Transverse colon (tissue), 4 donors: Measurements from ENCODE around the gene ROR1. TPM values are rescaled to one million over a fixed set of nuclear protein-coding genes. Genes with fewer than 3 reads are reported as not detected.
A peak's percentile ranks its signal among the peaks of the same experiment; 100 is the strongest.

Experiments
- DNase-seq: peaks from one replicate; pipeline ENCODE4 v3.0.0-alpha.2; 2019
- H3K27ac ChIP-seq, 4 donors: fragments of 200-600 bp; sonication (generic); 2 replicates each; pipeline ENCODE4 v1.5.1; 2016 to 2018; ENCODE audit warnings: inconsistent platforms in 4 of 4
- H3K27me3 ChIP-seq: fragments of 200-600 bp; sonication (generic); 2 replicates; pipeline ENCODE4 v1.5.1; 2017; ENCODE audit warnings: inconsistent platforms
- H3K36me3 ChIP-seq, 4 donors: fragments of 200-600 bp; sonication (generic); 2 replicates each; pipeline ENCODE4 v1.5.1; 2017 to 2019; ENCODE audit warnings: inconsistent platforms in 4 of 4
- H3K4me1 ChIP-seq, 4 donors: fragments of 200-600 bp; sonication (generic); 2 replicates each; pipeline ENCODE4 v1.5.1; 2017 to 2020; ENCODE audit warnings: inconsistent platforms in 4 of 4
- H3K4me3 ChIP-seq, 4 donors: fragments of 200-600 bp; sonication (generic); 1 replicate in 1 of 4; 2 replicates in 3 of 4; pipeline versions ENCODE4 v1.5.1 to v1.6.1; 2017 to 2019; ENCODE audit warnings: inconsistent platforms in 4 of 4
- H3K9me3 ChIP-seq, 2 donors: fragments of 200-600 bp; sonication (generic); 2 replicates each; pipeline ENCODE4 v1.5.1; 2017 to 2019; ENCODE audit warnings: inconsistent platforms in 2 of 2
- EP300 ChIP-seq: sonication (generic); formaldehyde crosslinking; IDR thresholded peaks from one replicate; pipeline ENCODE4 v1.6.1; 2017; ENCODE audit warnings: antibody characterized with exemption, low read depth
- POLR2A ChIP-seq: fragments of 450-650 bp; IDR thresholded peaks from one replicate; pipeline ENCODE4 v1.6.1; 2016; ENCODE audit warnings: antibody characterized with exemption, mild to moderate bottlenecking, moderate library complexity
- POLR2AphosphoS5 ChIP-seq, 3 donors: sonication (generic); formaldehyde crosslinking; IDR thresholded peaks; one replicate each; pipeline ENCODE4 v1.6.1; 2016; ENCODE audit warnings: antibody characterized with exemption in 3 of 3
- WGBS, 2 donors: methylation state at CpG; one replicate each; pipeline ENCODE4 v1.1.5; 2018; ENCODE audit warnings: low coverage in 1 of 2; 5-methylcytosine and 5-hydroxymethylcytosine counted together
- in situ Hi-C, 4 donors: fragments of 200-750 bp; cut with MboI; loops; one replicate each; pipeline versions ENCODE4 v1.15.0 to v1.15.1; 2017; ENCODE audit warnings: low sequenced_read_pairs in 3 of 4, low pct_ligation_motif_present in 1 of 4, low pct_unique_long_range_greater_than_20kb in 1 of 4
- intact Hi-C: fragments of 100-400 bp; cut with DNase I; formaldehyde crosslinking; loops from one replicate; pipeline ENCODE4 v1.15.1; 2023; ENCODE audit warnings: low total_unique reads
- total RNA-seq, 4 donors: library from RNA; depleted of rRNA; stranded (reverse); fragments of >200 nt; gene quantifications; one replicate each; pipeline ENCODE4 v1.1.0, GENCODE V29; 2016
- TF ChIP-seq, protein P1 (sequence below), 5 experiments: fragments of 200-600 bp in 3 of 5; fragments of 450-650 bp in 2 of 5; sonication (generic) in 3 of 5; IDR thresholded peaks; 1 replicate in 2 of 5; 2 replicates in 3 of 5; pipeline ENCODE4 v1.5.1; 2016 to 2017; ENCODE audit warnings: antibody characterized with exemption in 5 of 5, inconsistent platforms in 3 of 5, mild to moderate bottlenecking in 2 of 5, moderate library complexity in 1 of 5

The ROR1 gene
- total RNA-seq, 4 donors from 2014 or later: 3.0 to 6.7 (median 4.6) TPM

DNA sequence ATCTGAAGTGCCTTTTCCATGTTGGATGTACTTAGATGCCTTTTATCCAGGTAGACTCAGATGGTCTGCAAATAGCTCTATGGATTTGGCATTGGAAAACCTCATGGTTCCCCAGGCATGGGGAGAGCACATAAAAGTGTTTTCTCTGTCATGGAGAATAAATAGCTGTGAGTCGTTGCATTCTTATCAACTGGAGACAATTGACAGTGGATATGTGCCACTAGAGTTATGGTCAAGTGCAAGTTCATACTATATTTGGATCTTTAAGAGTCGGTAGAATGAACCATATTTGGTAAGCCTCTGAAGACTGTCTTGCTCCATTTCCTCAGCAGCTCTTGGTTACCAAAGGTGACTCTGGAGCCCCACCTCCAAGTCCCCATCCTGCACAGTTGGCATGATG is 83.7 kb downstream of the ROR1 start:
- intact Hi-C loops (loop anchor here (2.0 kb wide), 1 partner anchor 65 kb away; no protein-coding TSS in a partner anchor), in situ Hi-C loops (no loop called here)
- no peaks in the 10 kb centered on the region for H3K27me3 ChIP-seq
- WGBS, 2 donors: 63 to 78% methylated on average over 2 of the region's 2 CpGs
- H3K36me3 ChIP-seq: no peaks in the 10 kb centered on the region
- no peaks in the 10 kb centered on the region for H3K4me1 ChIP-seq
- no peak overlapping the region for H3K4me3 ChIP-seq
- H3K27ac ChIP-seq: no peak overlapping the region
- TF ChIP-seq POLR2AphosphoS5 (IDR thresholded peaks at IDR 0.05): no peak
- TF ChIP-seq, protein P1, sequence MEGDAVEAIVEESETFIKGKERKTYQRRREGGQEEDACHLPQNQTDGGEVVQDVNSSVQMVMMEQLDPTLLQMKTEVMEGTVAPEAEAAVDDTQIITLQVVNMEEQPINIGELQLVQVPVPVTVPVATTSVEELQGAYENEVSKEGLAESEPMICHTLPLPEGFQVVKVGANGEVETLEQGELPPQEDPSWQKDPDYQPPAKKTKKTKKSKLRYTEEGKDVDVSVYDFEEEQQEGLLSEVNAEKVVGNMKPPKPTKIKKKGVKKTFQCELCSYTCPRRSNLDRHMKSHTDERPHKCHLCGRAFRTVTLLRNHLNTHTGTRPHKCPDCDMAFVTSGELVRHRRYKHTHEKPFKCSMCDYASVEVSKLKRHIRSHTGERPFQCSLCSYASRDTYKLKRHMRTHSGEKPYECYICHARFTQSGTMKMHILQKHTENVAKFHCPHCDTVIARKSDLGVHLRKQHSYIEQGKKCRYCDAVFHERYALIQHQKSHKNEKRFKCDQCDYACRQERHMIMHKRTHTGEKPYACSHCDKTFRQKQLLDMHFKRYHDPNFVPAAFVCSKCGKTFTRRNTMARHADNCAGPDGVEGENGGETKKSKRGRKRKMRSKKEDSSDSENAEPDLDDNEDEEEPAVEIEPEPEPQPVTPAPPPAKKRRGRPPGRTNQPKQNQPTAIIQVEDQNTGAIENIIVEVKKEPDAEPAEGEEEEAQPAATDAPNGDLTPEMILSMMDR (IDR thresholded peaks at IDR 0.05): no peak
- TF ChIP-seq EP300: no peak
- no peak for TF ChIP-seq POLR2A
- H3K9me3 ChIP-seq: no peaks in the 10 kb centered on the region
- DNase-seq: no peak

DNA sequence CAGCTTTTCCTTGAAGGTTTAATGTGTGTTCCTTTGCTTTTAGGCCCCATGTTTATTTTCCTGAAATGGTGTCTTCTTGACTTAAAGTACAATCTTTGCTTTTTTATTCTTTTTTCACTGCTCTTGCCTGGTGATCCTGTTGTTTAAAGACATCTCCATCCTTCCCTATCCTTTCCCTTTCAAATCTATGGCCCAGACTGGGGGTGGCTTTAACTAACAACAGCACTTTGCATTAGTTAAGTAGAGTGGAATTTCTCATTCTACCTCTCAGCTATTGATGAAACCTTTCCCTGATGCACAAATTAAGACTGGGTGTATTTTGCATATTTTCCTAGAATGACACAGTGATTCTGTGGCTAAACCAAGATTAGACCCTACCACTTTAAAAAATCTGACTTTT is 84.3 kb downstream of the ROR1 start:
- Histone ChIP-seq H3K9me3 (no peaks in the 10 kb centered on the region), H3K27me3 (no peaks in the 10 kb centered on the region), H3K36me3 (no peaks in the 10 kb centered on the region), H3K4me1 (no peaks in the 10 kb centered on the region), H3K27ac (no peak overlapping the region), H3K4me3 (no peak overlapping the region)
- TF ChIP-seq POLR2A (no peak), EP300 (no peak), POLR2AphosphoS5 (IDR thresholded peaks at IDR 0.05) (no peak)
- TF ChIP-seq, protein P1 (IDR thresholded peaks at IDR 0.05): no peak
- in situ Hi-C loops (no loop called here), intact Hi-C loops (no loop called here)
- no peak for DNase-seq

DNA sequence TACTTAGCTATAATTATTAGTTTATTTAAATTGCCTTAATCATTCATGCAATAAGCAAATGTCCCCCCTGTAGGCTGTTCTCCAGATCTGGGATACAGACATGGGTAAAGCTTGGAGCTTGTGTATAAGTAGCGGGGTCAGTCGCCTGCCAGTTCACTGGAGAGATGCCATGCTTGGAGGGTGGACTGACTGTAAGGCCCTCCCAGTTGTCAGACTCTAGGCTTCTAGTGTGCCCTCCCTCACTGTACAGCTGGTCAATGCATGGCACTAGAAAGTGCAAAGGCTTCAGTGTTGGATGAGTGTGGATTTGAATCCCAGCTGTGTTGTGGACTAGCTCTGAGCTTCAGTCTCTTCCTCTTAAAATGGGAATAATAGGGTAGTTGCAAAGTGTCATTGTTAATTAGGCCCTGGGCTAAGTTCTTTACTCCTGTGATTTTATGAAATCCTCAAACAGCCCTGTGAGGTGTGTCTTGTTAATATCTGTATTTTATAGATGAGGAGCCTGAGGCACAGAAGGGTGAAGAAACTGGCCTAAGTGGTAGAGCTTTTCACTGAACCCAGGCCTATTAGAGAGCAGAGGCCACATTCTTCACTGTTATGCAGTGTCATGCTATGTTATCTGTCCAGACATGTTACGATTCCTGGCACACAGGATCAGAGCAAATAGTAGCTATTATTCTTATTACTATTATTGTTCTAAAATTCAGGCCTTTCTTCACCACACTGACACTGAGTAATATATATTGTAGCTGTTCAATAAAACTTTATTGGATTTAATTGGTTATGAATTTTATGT is 85.9 kb downstream of the ROR1 start:
- Histone ChIP-seq H3K36me3 (no peaks in the 10 kb centered on the region), H3K27ac (no peak overlapping the region), H3K9me3 (no peaks in the 10 kb centered on the region), H3K4me1 (no peaks in the 10 kb centered on the region), H3K27me3 (no peaks in the 10 kb centered on the region), H3K4me3 (no peak overlapping the region)
- DNase-seq: no peak
- WGBS, 2 donors: 96 to 100% methylated on average over 1 to 3 of the region's 3 CpGs
- no peak for TF ChIP-seq POLR2A
- in situ Hi-C loops (no loop called here), intact Hi-C loops (no loop called here)

DNA sequence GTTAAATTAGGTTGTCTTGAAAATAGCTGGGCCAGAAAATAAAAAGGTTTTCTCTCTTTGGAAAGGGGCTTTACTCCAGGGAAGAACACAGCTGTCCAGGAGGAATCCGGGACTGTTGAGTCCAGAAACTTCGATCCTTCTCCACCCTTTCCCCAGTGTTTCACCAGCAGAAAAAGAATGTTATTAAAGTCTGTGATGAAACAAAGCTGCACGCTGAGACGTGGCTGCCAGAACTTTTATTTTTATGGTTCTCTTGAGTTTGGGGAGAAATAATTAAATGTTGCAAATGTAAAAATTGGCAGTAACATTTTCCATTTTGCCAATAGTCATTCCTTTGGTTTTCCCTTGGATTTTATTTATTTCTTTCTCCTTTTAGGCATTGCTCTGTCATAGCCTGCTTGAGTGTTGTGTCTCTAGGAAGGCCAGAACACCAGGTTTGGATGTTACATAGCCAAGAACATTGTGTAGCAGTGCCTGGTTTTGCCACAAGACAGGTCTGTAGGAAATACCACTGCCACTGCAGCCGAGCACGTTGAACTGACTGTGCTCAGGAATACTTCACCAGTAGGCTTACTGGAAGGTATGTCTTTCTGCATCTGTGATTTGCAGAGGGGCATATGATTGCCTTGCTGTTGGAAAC is 87.4 kb downstream of the ROR1 start:
- intact Hi-C loops (no loop called here), in situ Hi-C loops (no loop called here)
- peak overlapping the region in 3 of 4 donors; percentile 26 to 43 (median 41) for H3K27ac ChIP-seq

More for the DNA sequence above, 87.4 kb downstream of the ROR1 start:
- Histone ChIP-seq H3K36me3 (no peaks in the 10 kb centered on the region), H3K4me1 (peaks cover 0 to 3% (median 0%) of the 10 kb centered on the region in 4 donors), H3K4me3 (no peak overlapping the region), H3K9me3 (no peaks in the 10 kb centered on the region), H3K27me3 (no peaks in the 10 kb centered on the region)
- DNase-seq: no peak
- WGBS, 2 donors: 57 to 76% methylated on average over 4 to 6 of the region's 6 CpGs
- TF ChIP-seq POLR2A (no peak), EP300 (no peak), POLR2AphosphoS5 (IDR thresholded peaks at IDR 0.05) (no peak)
- TF ChIP-seq, protein P1 (IDR thresholded peaks at IDR 0.05): no peak
